Fibroblast of peridontal ligament (primary cell): ENCODE measurements around the gene FAM174B.
"Not testable (repeated sequence)": the region's sequence is repeated elsewhere in the genome, so short reads cannot be mapped to it uniquely, and the experiment has no call there.

Experiments used
- DNase-seq: peaks from one replicate; pipeline ENCODE4 v3.0.0-alpha.2; 2010; ENCODE audit errors: extremely low read depth

The FAM174B gene

GRCh38 chr15:92619145-92620101 lies 36.2 kb downstream of the FAM174B start:
- DNase-seq, result peak; percentile 61

- DNase-seq, result no peak
Observed at GRCh38 chr15:92617549-92618520, 37.7 kb downstream of the FAM174B start.

DNA sequence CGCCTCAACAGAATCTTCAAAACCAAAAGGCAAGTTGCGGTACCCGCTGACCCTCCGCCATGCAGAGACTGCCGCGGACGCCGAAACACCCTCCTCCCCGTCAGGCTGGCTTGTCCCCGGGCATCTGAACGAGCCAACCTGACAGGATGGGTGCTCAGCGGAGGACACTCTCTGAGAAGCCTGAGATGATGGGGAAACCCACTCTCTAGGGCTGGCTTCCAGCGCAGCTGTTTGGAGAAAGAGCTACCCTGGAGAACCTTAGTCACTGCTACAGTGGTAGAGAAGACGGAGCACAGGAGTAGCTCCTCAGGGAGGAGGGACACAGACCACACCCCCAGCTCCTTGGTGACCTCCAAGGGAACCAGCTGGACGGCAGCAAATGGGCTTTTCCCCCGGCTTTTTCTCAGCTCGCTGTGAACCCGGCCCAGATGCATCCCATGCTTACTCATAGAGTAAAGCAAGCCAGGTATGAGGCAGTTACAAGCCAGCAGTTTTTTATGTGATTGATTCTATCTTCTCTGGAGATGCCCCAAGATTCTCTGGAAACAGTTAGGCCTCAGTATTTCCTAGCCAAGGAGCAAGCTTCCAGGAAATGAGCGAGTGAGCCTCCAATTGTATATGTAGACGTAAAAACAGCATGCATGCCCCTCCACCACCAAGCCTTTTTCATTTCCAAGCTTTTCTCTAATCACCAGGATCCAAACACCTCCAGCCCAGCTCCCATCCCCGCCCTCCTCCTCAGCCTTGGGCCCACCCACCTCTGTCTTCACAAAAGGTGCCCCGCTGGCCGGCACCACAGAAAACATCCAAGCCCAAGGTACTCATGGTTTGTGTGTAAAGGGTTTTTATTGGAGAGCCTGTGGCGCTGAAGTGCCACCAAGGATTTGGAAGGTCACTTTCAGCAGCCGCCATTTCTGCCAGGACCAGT lies 38.7 kb downstream of the FAM174B start:
- DNase-seq, result no peak

- DNase-seq, result no peak
Observed at GRCh38 chr15:92614791-92615785, 40.5 kb downstream of the FAM174B start.

- DNase-seq, result no peak
Observed at GRCh38 chr15:92614301-92614700, 41.3 kb downstream of the FAM174B start.

GRCh38 chr15:92613841-92614240 lies 41.7 kb downstream of the FAM174B start:
- DNase-seq, result no peak

DNA sequence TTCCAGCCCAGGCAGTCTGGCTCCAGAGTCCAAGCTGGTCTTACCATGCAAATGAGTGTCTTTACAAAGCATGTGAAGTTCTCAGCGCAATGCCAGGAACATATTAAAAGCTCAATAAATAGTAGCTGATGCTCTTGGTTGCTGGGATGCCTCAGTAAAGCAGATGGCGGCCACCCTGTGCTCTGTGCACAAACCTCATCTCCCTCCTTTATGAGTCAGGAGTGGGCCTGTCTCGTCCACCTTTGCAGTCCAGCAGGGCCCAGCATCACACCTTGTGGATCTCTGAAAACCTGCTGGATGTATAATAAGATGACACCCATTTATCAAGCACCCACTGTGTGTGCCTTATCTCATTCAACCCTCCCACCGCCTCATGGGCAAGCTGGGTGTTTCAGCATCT lies 42.7 kb downstream of the FAM174B start:
- DNase-seq, result no peak

DNA sequence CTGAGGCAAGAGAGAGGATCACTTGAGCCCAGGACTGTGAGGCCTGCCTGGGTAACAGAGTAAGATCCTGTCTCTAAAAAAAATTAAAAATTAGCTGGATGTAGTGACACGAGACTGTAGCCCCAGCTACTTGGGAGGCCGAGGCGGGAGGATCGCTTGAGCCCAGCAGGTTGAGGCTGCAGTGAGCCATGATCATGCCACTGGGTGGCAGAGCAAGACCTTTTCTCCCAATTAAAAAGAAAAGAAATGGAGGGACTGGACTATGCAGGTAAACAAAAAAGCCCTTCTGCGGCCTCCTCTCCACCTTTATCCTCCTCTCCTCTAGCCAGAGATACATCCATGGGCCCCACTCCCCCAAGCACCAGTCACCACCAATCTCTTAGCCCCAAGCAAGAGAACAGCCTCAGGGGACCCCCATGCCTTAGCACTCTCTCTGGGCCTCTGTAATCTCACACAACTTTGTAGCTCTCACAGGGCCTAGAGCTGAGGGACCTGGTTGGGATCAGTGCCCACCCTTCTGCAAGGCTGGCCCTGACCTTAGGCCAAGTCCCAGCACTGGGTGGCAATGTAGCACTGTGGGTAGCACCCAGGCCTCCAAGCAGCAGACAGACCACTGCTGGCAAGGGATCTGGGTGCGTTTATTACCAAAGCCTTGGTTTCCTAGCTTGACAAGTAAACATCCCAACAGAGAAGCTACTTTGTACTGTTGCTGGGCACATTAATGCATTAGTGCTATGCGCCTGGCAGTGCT lies 43.4 kb downstream of the FAM174B start:
- DNase-seq, result no peak

DNA sequence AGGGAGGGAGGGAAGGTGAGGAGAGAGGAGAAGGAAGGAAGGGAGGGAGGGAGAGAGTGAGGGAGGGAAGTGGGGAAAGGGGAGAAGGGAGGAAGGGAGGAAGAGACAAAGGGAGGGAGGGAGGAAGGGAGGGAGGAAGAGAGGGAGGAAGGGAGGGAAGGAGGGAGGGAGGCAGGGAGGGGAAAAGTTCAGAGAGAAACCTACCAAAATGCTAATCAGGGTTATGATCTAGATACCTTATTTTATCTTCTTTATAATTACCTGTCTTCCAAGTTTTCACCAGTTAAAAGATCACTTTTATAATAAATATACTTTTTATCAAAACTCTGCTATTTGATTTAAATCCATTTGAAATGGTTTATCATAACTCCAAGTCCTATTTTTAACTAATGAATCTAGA lies 44.4 kb downstream of the FAM174B start:
- DNase-seq, result no peak

GRCh38 chr15:92610101-92610520 lies 45.5 kb downstream of the FAM174B start:
- DNase-seq, result no peak

- DNase-seq, result no peak
Observed at GRCh38 chr15:92608866-92609700, 46.5 kb downstream of the FAM174B start.

GRCh38 chr15:92606836-92607150 lies 48.8 kb downstream of the FAM174B start:
- DNase-seq, result not testable (repeated sequence)

DNA sequence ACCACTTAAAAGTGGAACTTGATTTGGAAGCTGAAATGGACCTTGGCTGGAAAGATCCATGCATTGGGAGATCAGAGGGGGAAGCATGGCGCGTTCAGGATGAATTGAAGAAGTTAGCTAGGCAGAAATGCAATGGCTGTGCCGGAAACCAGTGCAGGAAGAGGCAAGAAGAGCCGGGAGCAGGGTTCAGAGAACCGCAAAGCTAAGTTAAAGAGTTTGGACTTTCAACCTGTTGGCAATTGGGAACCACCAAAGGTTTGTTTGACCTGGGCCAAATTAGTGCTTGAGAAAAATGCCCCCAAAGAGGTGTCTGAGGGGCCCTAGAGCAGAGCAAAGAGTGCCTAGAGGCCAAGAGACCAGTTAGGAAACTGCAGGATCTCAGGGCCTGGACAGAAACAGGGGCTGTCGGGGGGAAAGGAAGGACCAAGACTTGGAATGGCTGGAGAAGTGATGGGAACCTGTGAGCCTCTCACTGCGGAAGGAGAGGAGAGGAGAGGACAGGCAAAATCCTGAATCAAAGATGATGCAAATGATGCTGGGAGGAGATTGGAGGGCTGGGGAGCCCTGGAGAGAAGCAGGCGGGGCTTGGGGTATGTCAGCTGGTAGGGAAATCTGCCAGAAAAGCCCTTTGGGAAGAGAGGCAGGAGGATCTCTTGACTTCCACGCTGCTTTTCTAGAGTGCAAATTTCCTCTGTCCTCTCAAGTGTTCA lies 49.3 kb downstream of the FAM174B start:
- DNase-seq, result no peak

GRCh38 chr15:92605225-92605944 lies 50.2 kb downstream of the FAM174B start:
- DNase-seq, result no peak

GRCh38 chr15:92603743-92604470 lies 51.7 kb downstream of the FAM174B start:
- DNase-seq, result no peak

- no peak for DNase-seq
Observed at GRCh38 chr15:92603278-92603677, 52.3 kb downstream of the FAM174B start.

GRCh38 chr15:92602267-92602593 lies 53.3 kb downstream of the FAM174B start:
- DNase-seq, result no peak
